MCF 10A (cell line): ENCODE data around the gene PMM1. TPM values are rescaled to one million over a fixed set of nuclear protein-coding genes. Genes with fewer than 3 reads are reported as not detected.

ENCODE experiments used
- BruUV-seq: library from RNA; stranded (reverse); fragments of 400-500 nt; replicated peaks from 2 replicates; lab custom pipeline; 2021; lab: Mats Ljungman, UMichigan
- CTCF ChIA-PET: fragments of 300-600 bp; sonication (Branson Sonifier 250); formaldehyde crosslinking; extraction: SDS; loops from one replicate; lab custom pipeline; 2021; ENCODE audit warnings: antibody characterized with exemption, inconsistent platforms; lab: Yijun Ruan, JAX
- POLR2A ChIA-PET: fragments of 300-600, 350-650 bp; sonication (Branson Sonifier 250); formaldehyde crosslinking; extraction: SDS; loops from one replicate; lab custom pipeline; 2020; ENCODE audit warnings: antibody characterized with exemption, inconsistent platforms; lab: Yijun Ruan, JAX
- DNase-seq: peaks from one replicate; pipeline ENCODE4 v3.0.0-alpha.2; 2018; ENCODE audit not compliant: unreplicated experiment
- H3K27ac Mint-ChIP-seq: one replicate; pipeline ENCODE4 v1.8.0; 2022; ENCODE audit warnings: mild to moderate bottlenecking, low read depth, mixed read lengths; ENCODE audit not compliant: unreplicated experiment
- H3K27me3 Mint-ChIP-seq: one replicate; pipeline ENCODE4 v1.8.0; 2022; ENCODE audit warnings: mixed read lengths; ENCODE audit not compliant: insufficient read depth, unreplicated experiment
- H3K36me3 Mint-ChIP-seq: one replicate; pipeline ENCODE4 v1.8.0; 2022; ENCODE audit warnings: mild to moderate bottlenecking, moderate library complexity, mixed read lengths; ENCODE audit not compliant: insufficient read depth, unreplicated experiment
- H3K4me1 Mint-ChIP-seq: one replicate; pipeline ENCODE4 v1.8.0; 2022; ENCODE audit warnings: mixed read lengths; ENCODE audit not compliant: insufficient read depth, unreplicated experiment
- H3K4me3 Mint-ChIP-seq: one replicate; pipeline ENCODE4 v1.8.0; 2022; ENCODE audit warnings: mild to moderate bottlenecking, moderate library complexity, mixed read lengths; ENCODE audit not compliant: unreplicated experiment
- H3K9me3 Mint-ChIP-seq: one replicate; pipeline ENCODE4 v1.8.0; 2022; ENCODE audit warnings: mixed read lengths; ENCODE audit not compliant: unreplicated experiment
- intact Hi-C: fragments of 100-400 bp; cut with micrococcal nuclease; formaldehyde crosslinking; loops from 2 replicates; pipeline ENCODE4 v1.14.1; 2022
- total RNA-seq: library from RNA; stranded (reverse); gene quantifications from 2 replicates; pipeline ENCODE4 v1.2.3, GENCODE V29; 2022
- TF ChIP-seq, protein P1 (sequence below): fragments of 200-600 bp; IDR thresholded peaks from one replicate; pipeline ENCODE4 v1.8.0; 2022; ENCODE audit warnings: antibody characterized with exemption, mild to moderate bottlenecking; ENCODE audit not compliant: unreplicated experiment

The PMM1 gene
- total RNA-seq, 1 experiment from 2014 or later = 29.9 TPM

DNA sequence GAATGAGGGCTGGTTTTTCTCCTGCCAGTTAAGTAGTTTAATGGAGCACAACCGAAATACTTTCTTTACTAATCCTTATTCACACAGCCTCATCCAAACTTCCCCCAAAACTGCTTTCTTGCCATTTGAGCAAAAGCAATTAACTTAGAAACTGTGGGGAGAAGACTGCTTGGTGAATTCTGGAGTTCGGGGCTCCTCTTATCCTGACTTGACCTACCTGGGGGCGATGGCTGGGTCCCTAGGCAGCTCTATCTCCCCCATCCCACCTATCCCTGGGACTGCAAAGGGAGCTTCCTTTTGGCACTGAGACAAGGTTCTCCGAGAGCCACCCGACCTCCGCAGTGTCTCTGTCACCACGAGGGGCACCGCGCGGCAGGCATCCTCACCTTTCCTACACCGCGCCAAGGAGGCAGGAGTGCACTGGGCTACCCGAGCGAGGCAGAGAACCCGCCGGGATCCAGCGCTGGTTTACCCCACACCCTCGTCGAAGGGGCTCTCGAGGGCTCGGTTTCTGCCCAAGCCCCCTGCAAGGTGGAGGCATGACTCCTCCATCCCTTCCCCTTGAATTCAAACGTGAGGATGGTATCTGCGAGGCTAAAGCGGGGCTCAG lies 30.4 kb upstream of the PMM1 start:
- Mint-ChIP-seq H3K27me3 (no peaks in the 10 kb centered on the region), H3K27ac (peak overlapping the region; percentile 95), H3K4me3 (peak overlapping the region; percentile 93), H3K9me3 (no peaks in the 10 kb centered on the region), H3K4me1 (peaks cover 29% of the 10 kb centered on the region), H3K36me3 (peaks cover 47% of the 10 kb centered on the region)
- peak; percentile 33 for DNase-seq
- POLR2A ChIA-PET = interaction anchor here (0.6 to 4.7 kb wide), 21 partner anchors 10 to 968 kb away, joined by 3 to 60 read pairs (median 5); partner anchors contain the start of genes PMM1, POLR3H, TEF and TOB2
- no TSS peak for BruUV-seq
- CTCF ChIA-PET = interaction anchor here (0.6 to 2.5 kb wide), 5 partner anchors 16 to 76 kb away, joined by 3 to 18 read pairs (median 4); partner anchors contain the start of gene POLR3H
- intact Hi-C loops = no loop called here
- TF ChIP-seq, protein P1, sequence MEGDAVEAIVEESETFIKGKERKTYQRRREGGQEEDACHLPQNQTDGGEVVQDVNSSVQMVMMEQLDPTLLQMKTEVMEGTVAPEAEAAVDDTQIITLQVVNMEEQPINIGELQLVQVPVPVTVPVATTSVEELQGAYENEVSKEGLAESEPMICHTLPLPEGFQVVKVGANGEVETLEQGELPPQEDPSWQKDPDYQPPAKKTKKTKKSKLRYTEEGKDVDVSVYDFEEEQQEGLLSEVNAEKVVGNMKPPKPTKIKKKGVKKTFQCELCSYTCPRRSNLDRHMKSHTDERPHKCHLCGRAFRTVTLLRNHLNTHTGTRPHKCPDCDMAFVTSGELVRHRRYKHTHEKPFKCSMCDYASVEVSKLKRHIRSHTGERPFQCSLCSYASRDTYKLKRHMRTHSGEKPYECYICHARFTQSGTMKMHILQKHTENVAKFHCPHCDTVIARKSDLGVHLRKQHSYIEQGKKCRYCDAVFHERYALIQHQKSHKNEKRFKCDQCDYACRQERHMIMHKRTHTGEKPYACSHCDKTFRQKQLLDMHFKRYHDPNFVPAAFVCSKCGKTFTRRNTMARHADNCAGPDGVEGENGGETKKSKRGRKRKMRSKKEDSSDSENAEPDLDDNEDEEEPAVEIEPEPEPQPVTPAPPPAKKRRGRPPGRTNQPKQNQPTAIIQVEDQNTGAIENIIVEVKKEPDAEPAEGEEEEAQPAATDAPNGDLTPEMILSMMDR = no peak

DNA sequence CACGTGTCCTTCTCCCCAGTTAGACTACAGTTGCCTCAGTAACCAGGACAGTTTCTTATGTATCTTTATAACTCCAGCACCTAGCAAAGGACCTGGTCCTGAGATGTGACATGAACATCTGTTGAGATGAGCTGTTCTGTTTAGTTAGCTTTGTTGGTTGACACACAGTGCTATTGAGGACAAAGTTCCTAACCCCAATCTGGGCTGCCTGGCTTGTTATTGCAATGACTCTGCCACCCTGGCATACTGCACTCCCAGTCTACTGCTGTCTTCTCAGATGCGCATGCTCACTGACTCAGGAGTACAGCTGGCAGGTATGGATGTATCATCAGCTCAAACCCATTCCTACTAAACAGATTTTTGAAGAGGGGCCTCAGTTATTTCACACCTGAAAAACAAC lies 23.8 kb upstream of the PMM1 start:
- Mint-ChIP-seq H3K36me3 (peaks cover 17% of the 10 kb centered on the region), H3K4me1 (peaks cover 20% of the 10 kb centered on the region), H3K27me3 (no peaks in the 10 kb centered on the region), H3K27ac (no peak overlapping the region), H3K9me3 (no peaks in the 10 kb centered on the region), H3K4me3 (no peak overlapping the region)
- no peak for DNase-seq
- TF ChIP-seq, protein P1 = no peak
- intact Hi-C loops = no loop called here
- BruUV-seq = no TSS peak
- CTCF ChIA-PET = interaction anchor here (1.4 kb wide), 1 partner anchor 16 kb away, joined by 4 read pairs; no protein-coding TSS in a partner anchor
- POLR2A ChIA-PET = interaction anchor here (0.6 to 1.5 kb wide), 3 partner anchors 8 to 70 kb away, joined by 3 to 6 read pairs (median 4); partner anchors contain the start of genes DESI1, PMM1 and XRCC6

DNA sequence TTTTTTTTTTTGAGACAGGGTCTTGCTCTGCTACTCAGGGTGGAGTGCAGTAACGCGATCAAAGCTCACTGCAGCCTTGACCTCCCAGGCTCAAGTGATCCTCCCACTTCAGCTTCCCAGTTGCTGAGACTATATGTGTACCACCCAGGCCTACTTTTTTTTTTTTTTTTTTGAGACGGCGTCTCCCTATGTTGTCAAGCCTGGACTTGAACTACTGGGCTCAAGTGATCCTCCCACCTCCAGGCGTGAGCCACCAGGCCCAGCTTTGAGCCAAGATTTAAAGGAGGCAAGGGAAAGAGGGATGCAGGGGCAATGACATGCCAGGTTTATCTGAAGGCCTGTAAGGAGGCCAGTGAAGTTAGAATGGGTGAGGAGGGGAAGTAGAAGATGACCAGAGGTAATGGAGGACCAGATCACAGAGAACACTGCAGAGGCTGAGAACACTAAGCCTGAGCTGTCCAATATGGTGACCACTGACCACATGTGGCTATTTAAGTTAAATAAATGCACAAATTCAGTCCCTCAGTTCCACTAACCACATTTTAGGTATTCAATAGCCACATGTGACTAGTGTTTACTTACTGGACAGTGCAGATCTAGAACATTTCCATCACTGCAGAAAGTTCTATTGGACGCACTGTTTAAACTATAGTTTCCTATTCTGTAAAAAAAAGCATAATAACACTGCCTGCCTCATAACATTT lies 23.1 kb upstream of the PMM1 start:
- H3K36me3 Mint-ChIP-seq = peaks cover 15% of the 10 kb centered on the region
- no peaks in the 10 kb centered on the region for H3K9me3 Mint-ChIP-seq
- no TSS peak for BruUV-seq
- TF ChIP-seq, protein P1 = no peak
- H3K4me3 Mint-ChIP-seq = no peak overlapping the region
- no peak for DNase-seq
- ChIA-PET CTCF (interaction anchor here (0.6 kb wide), 3 partner anchors 14 to 36 kb away, joined by 3 read pairs; no protein-coding TSS in a partner anchor), POLR2A (interaction anchor here (1.0 to 1.5 kb wide), 2 partner anchors 9 to 24 kb away, joined by 4 to 6 read pairs; partner anchors contain the start of genes DESI1, PMM1 and XRCC6)
- no peaks in the 10 kb centered on the region for H3K27me3 Mint-ChIP-seq
- no peak overlapping the region for H3K27ac Mint-ChIP-seq
- intact Hi-C loops = no loop called here
- H3K4me1 Mint-ChIP-seq = peaks cover 19% of the 10 kb centered on the region

DNA sequence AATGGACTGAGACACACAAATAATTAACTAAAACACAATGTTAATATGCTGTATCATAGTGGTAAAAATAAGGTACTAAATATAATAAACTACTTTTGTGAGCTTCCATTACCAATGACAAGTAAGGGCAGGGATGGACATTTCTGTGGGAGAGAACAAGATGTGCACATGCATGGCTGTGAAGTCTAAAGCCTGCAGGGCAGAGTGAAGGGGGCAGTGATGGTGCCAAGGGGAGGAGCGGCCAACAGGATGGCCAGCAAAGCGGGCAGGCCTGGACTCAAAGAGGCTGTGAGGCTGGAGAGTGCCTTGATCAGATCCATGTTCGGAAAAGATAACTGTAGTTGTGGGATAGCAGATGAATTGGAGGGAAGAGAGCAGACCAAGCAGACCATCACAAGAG lies 18.7 kb upstream of the PMM1 start:
- TF ChIP-seq, protein P1 = no peak
- DNase-seq = no peak
- BruUV-seq = no TSS peak
- peaks cover 56% of the 10 kb centered on the region for H3K36me3 Mint-ChIP-seq
- intact Hi-C loops = no loop called here
- CTCF ChIA-PET = no interaction called here
- no peak overlapping the region for H3K27ac Mint-ChIP-seq
- H3K4me1 Mint-ChIP-seq = peaks cover 6% of the 10 kb centered on the region
- no peak overlapping the region for H3K4me3 Mint-ChIP-seq
- POLR2A ChIA-PET = interaction anchor here (1.1 to 1.7 kb wide), 2 partner anchors 10 to 19 kb away, joined by 3 to 4 read pairs; partner anchors contain the start of gene PMM1
- H3K27me3 Mint-ChIP-seq = no peaks in the 10 kb centered on the region
- no peaks in the 10 kb centered on the region for H3K9me3 Mint-ChIP-seq
